ENCODE measurements around the gene PMPCB.
"Not testable (repeated sequence)": the region's sequence is repeated elsewhere in the genome, so short reads cannot be mapped to it uniquely, and the experiment has no call there.

DNA sequence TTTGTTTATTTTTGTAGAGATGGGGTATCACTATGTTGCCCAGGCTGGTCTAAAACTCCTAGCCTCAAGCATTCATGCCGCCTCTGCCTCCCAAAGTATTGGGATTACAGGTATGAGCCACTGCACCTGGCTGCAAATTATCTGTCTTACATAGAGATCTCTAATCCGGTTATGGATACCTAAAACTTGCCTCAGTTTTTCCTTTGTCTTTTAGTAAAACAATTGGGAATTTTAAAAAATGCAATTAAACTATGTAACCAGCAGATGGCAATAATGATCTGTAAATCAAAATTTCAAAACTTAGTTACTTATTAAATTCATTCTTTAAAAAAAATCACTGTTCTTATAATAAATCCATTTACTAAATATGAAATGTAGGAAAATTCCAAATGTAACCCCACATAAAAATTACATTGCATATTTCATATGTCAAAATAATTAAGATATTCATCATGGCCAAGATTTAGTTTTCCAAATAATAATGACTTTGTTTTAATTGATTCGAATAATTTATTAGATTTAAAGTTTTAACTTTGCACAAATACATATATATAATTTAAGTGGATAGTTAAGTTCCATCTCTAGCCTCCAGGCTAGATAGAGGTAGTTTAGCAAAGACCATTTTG lies 14.3 kb upstream of the PMPCB start:
- TF ChIP-seq, protein P1, sequence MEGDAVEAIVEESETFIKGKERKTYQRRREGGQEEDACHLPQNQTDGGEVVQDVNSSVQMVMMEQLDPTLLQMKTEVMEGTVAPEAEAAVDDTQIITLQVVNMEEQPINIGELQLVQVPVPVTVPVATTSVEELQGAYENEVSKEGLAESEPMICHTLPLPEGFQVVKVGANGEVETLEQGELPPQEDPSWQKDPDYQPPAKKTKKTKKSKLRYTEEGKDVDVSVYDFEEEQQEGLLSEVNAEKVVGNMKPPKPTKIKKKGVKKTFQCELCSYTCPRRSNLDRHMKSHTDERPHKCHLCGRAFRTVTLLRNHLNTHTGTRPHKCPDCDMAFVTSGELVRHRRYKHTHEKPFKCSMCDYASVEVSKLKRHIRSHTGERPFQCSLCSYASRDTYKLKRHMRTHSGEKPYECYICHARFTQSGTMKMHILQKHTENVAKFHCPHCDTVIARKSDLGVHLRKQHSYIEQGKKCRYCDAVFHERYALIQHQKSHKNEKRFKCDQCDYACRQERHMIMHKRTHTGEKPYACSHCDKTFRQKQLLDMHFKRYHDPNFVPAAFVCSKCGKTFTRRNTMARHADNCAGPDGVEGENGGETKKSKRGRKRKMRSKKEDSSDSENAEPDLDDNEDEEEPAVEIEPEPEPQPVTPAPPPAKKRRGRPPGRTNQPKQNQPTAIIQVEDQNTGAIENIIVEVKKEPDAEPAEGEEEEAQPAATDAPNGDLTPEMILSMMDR (conservative IDR thresholded peaks at IDR 0.05; ENCODE audit: low read length), result not testable (repeated sequence)
- TF ChIP-seq EZH2phosphoT487 (IDR thresholded peaks at IDR 0.05; ENCODE audit: borderline replicate concordance), result not testable (repeated sequence)
